H9 (cell line): ENCODE results near the gene TEKT5. TPM values are rescaled to one million over a fixed set of nuclear protein-coding genes. Genes with fewer than 3 reads are reported as not detected.

Source experiments
- DNase-seq: peaks from one replicate; pipeline ENCODE4 v3.0.0-alpha.2; 2017
- H2AFZ ChIP-seq: one replicate; pipeline ENCODE4 v1.6.1; 2013; ENCODE audit warnings: mild to moderate bottlenecking, low read length, control low read depth, moderate library complexity
- H2AK5ac ChIP-seq: 2 replicates; pipeline ENCODE4 v1.6.1; 2013; ENCODE audit warnings: low read length, control low read depth, mixed read lengths; ENCODE audit not compliant: insufficient read length
- H2BK120ac ChIP-seq: one replicate; pipeline ENCODE4 v1.6.1; 2013; ENCODE audit warnings: low read depth, mild to moderate bottlenecking, low read length, control low read depth, inconsistent platforms; ENCODE audit not compliant: poor library complexity, severe bottlenecking
- H2BK12ac ChIP-seq: 2 replicates; pipeline ENCODE4 v1.6.1; 2013; ENCODE audit warnings: low read length, control low read depth, mixed read lengths, low read depth; ENCODE audit not compliant: insufficient read length
- H2BK15ac ChIP-seq: 2 replicates; pipeline ENCODE4 v1.6.1; 2013; ENCODE audit warnings: low read depth, low read length, control low read depth
- H2BK20ac ChIP-seq: one replicate; pipeline ENCODE4 v1.6.1; 2013; ENCODE audit warnings: low read depth, mild to moderate bottlenecking, low read length, control low read depth, inconsistent platforms; ENCODE audit not compliant: poor library complexity, severe bottlenecking
- H2BK5ac ChIP-seq: 2 replicates; pipeline ENCODE4 v1.6.1; 2013; ENCODE audit warnings: low read length, control low read depth, mixed read lengths; ENCODE audit not compliant: insufficient read length
- H3K14ac ChIP-seq: 2 replicates; pipeline ENCODE4 v1.6.1; 2013; ENCODE audit warnings: low read length, control low read depth; ENCODE audit not compliant: insufficient read depth
- H3K18ac ChIP-seq: 2 replicates; pipeline ENCODE4 v1.6.1; 2013; ENCODE audit warnings: low read depth, mild to moderate bottlenecking, mixed read lengths, low read length, control low read depth; ENCODE audit not compliant: insufficient read length
- H3K23ac ChIP-seq: 2 replicates; pipeline ENCODE4 v1.6.1; 2013; ENCODE audit warnings: low read length, control low read depth, mixed read lengths, low read depth; ENCODE audit not compliant: insufficient read length
- H3K23me2 ChIP-seq: 2 replicates; pipeline ENCODE4 v1.6.1; 2013; ENCODE audit warnings: low read depth, mild to moderate bottlenecking, mixed read lengths, low read length, control low read depth; ENCODE audit not compliant: insufficient read length, poor library complexity, severe bottlenecking
- H3K27ac ChIP-seq: 2 replicates; pipeline ENCODE4 v1.5.1; 2013; ENCODE audit warnings: low read length, control low read depth, mixed read lengths, low read depth; ENCODE audit not compliant: insufficient read length
- H3K27me3 ChIP-seq: 2 replicates; pipeline ENCODE4 v1.6.1; 2013; ENCODE audit warnings: low read length, control low read depth, inconsistent platforms; ENCODE audit not compliant: insufficient read depth
- H3K4ac ChIP-seq: 2 replicates; pipeline ENCODE4 v1.6.1; 2013; ENCODE audit warnings: low read depth, mild to moderate bottlenecking, control low read depth, inconsistent platforms, low read length, moderate library complexity
- H3K4me1 ChIP-seq: 2 replicates; pipeline ENCODE4 v1.6.1; 2013; ENCODE audit warnings: low read length, control low read depth, inconsistent platforms; ENCODE audit not compliant: insufficient read depth
- H3K4me2 ChIP-seq: 2 replicates; pipeline ENCODE4 v1.6.1; 2013; ENCODE audit warnings: low read length, control low read depth, mixed read lengths; ENCODE audit not compliant: insufficient read length, insufficient read depth
- H3K56ac ChIP-seq: 2 replicates; pipeline ENCODE4 v1.6.1; 2013; ENCODE audit warnings: low read depth, mild to moderate bottlenecking, mixed read lengths, low read length, control low read depth; ENCODE audit not compliant: insufficient read length
- H3K79me1 ChIP-seq: 2 replicates; pipeline ENCODE4 v1.6.1; 2013; ENCODE audit warnings: low read depth, mild to moderate bottlenecking, moderate library complexity, low read length, control low read depth, inconsistent platforms; ENCODE audit not compliant: insufficient read depth, poor library complexity, severe bottlenecking
- H3K79me2 ChIP-seq: 2 replicates; pipeline ENCODE4 v1.6.1; 2013; ENCODE audit warnings: low read length, control low read depth, inconsistent platforms; ENCODE audit not compliant: insufficient read depth
- H3K9ac ChIP-seq: 2 replicates; pipeline ENCODE4 v1.6.1; 2013; ENCODE audit warnings: low read length, control low read depth, mixed read lengths; ENCODE audit not compliant: insufficient read length; ENCODE audit errors: extremely low read depth
- H3K9me3 ChIP-seq: one replicate; pipeline ENCODE4 v1.6.1; 2013; ENCODE audit warnings: low read depth, low read length, inconsistent platforms; ENCODE audit not compliant: control insufficient read depth
- H3T11ph ChIP-seq: one replicate; pipeline ENCODE4 v1.6.1; 2013; ENCODE audit warnings: mild to moderate bottlenecking, low read length, control low read depth, inconsistent platforms
- H4K20me1 ChIP-seq: one replicate; pipeline ENCODE4 v1.6.1; 2013; ENCODE audit not compliant: control insufficient read depth, insufficient read length, insufficient read depth
- H4K5ac ChIP-seq: 2 replicates; pipeline ENCODE4 v1.6.1; 2013; ENCODE audit warnings: low read depth, mild to moderate bottlenecking, mixed read lengths, low read length, control low read depth; ENCODE audit not compliant: insufficient read length
- H4K8ac ChIP-seq: replicated peaks from 2 replicates; pipeline ENCODE4 v1.6.1; 2013; ENCODE audit warnings: low read length, control low read depth, mixed read lengths, low read depth; ENCODE audit not compliant: insufficient read length
- H4K91ac ChIP-seq: 2 replicates; pipeline ENCODE4 v1.6.1; 2013; ENCODE audit warnings: low read depth, mild to moderate bottlenecking, moderate library complexity, mixed read lengths, low read length, control low read depth; ENCODE audit not compliant: insufficient read length
- H3K27ac Mint-ChIP-seq, 3 experiments: 2 replicates in 2 of 3; 3 replicates in 1 of 3; pipeline ENCODE4 v1.8.0; 2020 to 2021; ENCODE audit warnings: mixed read lengths in 3 of 3, mild to moderate bottlenecking in 1 of 3, moderate library complexity in 1 of 3
- H3K27me3 Mint-ChIP-seq: 2 replicates; pipeline ENCODE4 v1.8.0; 2021; ENCODE audit warnings: low read depth, mild to moderate bottlenecking, moderate library complexity, mixed read lengths
- H3K36me3 Mint-ChIP-seq, 3 experiments: 2 replicates in 2 of 3; 3 replicates in 1 of 3; pipeline ENCODE4 v1.8.0; 2020 to 2021; ENCODE audit warnings: low read depth in 3 of 3, mixed read lengths in 3 of 3; ENCODE audit not compliant: insufficient read depth in 1 of 3
- H3K4me1 Mint-ChIP-seq, 2 experiments: 2 replicates each; pipeline ENCODE4 v1.8.0; 2020; ENCODE audit warnings: mixed read lengths in 2 of 2
- H3K4me3 Mint-ChIP-seq, 2 experiments: 2 replicates in 1 of 2; 3 replicates in 1 of 2; pipeline ENCODE4 v1.8.0; 2020 to 2021; ENCODE audit warnings: mild to moderate bottlenecking in 2 of 2, mixed read lengths in 2 of 2, moderate library complexity in 1 of 2
- H3K9me3 Mint-ChIP-seq, 2 experiments: 2 replicates in 1 of 2; 3 replicates in 1 of 2; pipeline ENCODE4 v1.8.0; 2020; ENCODE audit warnings: mild to moderate bottlenecking in 2 of 2, mixed read lengths in 2 of 2, moderate library complexity in 1 of 2
- total RNA-seq: library from RNA; stranded (reverse); gene quantifications from 2 replicates; pipeline ENCODE4 v1.2.1, GENCODE V29; 2021
- TF ChIP-seq, protein P1 (sequence below): fragments of 200-600 bp; sonication (generic); conservative IDR thresholded peaks from 3 replicates; pipeline ENCODE4 v1.8.0; 2021; ENCODE audit warnings: antibody characterized with exemption, mild to moderate bottlenecking

TEKT5 gene
- total RNA-seq, 1 experiment from 2014 or later = 0.31 TPM

DNA sequence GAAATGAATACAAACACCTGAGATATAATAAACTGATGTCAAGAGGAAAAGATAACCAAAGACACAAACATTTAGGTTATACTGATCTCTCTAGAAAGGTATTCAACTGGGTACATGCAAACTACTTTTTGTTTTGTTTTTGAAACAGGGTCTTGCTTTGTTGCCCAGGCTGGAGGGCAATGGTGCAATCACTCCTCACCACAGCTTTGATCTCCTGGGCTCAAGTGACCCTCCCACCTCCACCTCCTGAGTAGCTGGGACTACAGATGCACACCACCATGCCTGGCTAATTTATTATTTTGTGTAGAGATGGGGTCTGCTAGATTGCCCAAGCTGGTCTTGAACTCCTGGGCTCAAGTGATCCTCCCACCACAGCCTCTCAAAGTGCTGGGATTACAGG is 38.1 kb downstream of the TEKT5 start:
- H4K20me1 ChIP-seq = no peaks in the 10 kb centered on the region
- Mint-ChIP-seq H3K27ac (no peak overlapping the region), H3K4me1 (peaks cover 11 to 29% of the 10 kb centered on the region in 2 experiments), H3K4me3 (no peak overlapping the region), H3K9me3 (peaks cover 1 to 4% of the 10 kb centered on the region in 2 experiments; a peak in 2 of 5 replicates), H3K36me3 (no peaks in the 10 kb centered on the region; a peak in 1 of 7 replicates), H3K27me3 (peaks cover 2% of the 10 kb centered on the region; the same call in 1 of the 2 replicates)
- no peak overlapping the region for H3T11ph ChIP-seq
- H2BK5ac ChIP-seq = no peak overlapping the region
- no peak overlapping the region for H3K9ac ChIP-seq
- H2BK15ac ChIP-seq = no peak overlapping the region
- H2AK5ac ChIP-seq = no peak overlapping the region
- H4K5ac ChIP-seq = no peak overlapping the region
- no peak for DNase-seq
- H3K56ac ChIP-seq = no peak overlapping the region
- TF ChIP-seq, protein P1, sequence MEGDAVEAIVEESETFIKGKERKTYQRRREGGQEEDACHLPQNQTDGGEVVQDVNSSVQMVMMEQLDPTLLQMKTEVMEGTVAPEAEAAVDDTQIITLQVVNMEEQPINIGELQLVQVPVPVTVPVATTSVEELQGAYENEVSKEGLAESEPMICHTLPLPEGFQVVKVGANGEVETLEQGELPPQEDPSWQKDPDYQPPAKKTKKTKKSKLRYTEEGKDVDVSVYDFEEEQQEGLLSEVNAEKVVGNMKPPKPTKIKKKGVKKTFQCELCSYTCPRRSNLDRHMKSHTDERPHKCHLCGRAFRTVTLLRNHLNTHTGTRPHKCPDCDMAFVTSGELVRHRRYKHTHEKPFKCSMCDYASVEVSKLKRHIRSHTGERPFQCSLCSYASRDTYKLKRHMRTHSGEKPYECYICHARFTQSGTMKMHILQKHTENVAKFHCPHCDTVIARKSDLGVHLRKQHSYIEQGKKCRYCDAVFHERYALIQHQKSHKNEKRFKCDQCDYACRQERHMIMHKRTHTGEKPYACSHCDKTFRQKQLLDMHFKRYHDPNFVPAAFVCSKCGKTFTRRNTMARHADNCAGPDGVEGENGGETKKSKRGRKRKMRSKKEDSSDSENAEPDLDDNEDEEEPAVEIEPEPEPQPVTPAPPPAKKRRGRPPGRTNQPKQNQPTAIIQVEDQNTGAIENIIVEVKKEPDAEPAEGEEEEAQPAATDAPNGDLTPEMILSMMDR = no peak
- H2BK20ac ChIP-seq = no peak overlapping the region
- no peak overlapping the region for H2BK12ac ChIP-seq
- no peak overlapping the region for H3K4me2 ChIP-seq
- no peak overlapping the region for H2BK120ac ChIP-seq
- H3K18ac ChIP-seq = no peak overlapping the region
- H3K23me2 ChIP-seq = no peaks in the 10 kb centered on the region
- H3K4ac ChIP-seq = no peak overlapping the region
- no peak overlapping the region for H2AFZ ChIP-seq
- no peaks in the 10 kb centered on the region for H3K79me2 ChIP-seq
- H3K79me1 ChIP-seq = no peaks in the 10 kb centered on the region
- no peak overlapping the region for H3K27ac ChIP-seq
- H3K23ac ChIP-seq = no peak overlapping the region
- H4K8ac ChIP-seq = no peak overlapping the region
- no peaks in the 10 kb centered on the region for H3K9me3 ChIP-seq
- no peak overlapping the region for H3K14ac ChIP-seq
- no peaks in the 10 kb centered on the region; the same call in 1 of the 2 replicates for H3K4me1 ChIP-seq
- no peaks in the 10 kb centered on the region for H3K27me3 ChIP-seq
- no peak overlapping the region for H4K91ac ChIP-seq
